Measurements from ENCODE around the gene PTPRK.

- TF ChIP-seq CTCF (conservative IDR thresholded peaks at IDR 0.05) (no peak), ZFX (IDR thresholded peaks at IDR 0.05) (no peak)
Observed at GRCh38 chr6:127952176-127952575, 568.2 kb downstream of the PTPRK start.
